A204.1 (cell line): ENCODE measurements around the gene ZDHHC5.

Experiments
- FAIRE-seq: peaks from 2 replicates; lab custom pipeline; 2012; peaks lifted over from hg19 to GRCh38; lab: Jason Lieb, UNC

ZDHHC5 gene

DNA sequence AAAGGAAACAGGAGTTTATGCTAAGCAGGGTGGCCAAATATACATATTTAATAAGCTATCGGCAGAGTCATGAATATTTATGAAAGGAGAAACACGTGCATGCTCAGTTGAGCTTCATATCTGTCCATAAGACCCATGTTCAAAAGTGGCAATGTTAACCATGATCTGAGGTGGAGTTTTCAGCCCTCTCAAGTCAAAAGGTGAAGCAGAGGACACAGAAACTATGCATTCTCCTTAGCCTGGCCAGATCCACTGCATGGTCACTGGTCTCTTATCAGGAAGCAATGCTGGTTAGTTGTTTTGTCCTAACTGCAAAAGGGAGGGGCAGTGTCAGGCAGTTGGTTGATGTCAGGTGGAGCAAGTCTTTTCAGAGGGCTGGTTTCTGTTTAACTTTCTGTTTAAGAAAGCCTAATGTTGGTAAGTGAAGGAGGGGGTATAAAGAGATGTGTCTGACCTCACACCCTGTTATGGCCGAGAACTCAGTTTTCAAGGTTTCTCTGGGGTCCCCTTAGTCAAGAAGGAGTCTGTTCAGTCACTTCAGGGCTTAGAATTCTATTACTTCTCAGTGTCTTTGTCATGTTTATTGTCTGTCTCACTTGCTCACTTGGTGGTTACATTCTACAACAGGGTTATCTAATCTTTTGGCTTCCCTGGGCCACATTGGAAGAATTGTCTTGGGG lies 67.8 kb downstream of the ZDHHC5 start:
- FAIRE-seq: no peak

DNA sequence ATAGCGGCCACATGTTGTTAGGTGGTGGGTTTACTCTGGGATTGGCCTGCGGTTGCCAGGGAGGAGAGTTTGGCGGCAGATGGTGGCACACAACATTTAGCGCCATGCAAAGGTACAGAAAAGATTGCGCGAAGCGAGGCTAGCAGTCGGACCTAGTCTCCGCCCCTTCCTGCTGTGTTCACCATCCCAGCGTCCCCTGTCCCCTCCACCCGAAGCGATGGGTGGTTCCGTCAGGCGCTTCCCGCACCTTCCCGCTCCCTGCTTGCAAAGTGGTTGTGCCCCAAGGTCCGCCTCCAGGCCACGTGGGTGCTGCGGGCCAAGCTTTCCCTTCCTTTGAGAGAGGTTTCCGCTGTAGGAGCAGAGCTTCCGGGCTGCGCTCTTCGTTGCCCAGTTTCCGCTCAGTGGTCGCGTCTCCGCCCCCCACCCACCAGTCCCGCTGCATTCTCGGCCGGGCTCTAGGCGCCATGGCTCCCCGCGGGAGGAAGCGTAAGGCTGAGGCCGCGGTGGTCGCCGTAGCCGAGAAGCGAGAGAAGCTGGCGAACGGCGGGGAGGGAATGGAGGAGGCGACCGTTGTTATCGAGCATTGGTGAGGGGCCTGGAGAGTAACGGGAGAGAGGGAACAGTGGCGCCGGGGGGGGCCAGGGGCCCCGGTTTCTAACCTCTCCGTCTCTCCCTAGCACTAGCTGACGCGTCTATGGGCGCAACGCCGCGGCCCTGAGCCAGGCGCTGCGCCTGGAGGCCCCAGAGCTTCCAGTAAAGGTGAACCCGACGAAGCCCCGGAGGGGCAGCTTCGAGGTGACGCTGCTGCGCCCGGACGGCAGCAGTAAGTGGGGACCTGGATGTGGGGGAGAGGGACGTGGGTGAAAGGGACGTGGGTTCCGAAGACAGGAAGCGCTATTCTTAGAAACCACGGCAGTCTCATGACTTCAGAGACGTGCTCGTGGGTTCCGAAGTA lies 73.5 kb downstream of the ZDHHC5 start, which contains the start of gene SELENOH:
Gene SELENOH, plus strand, starts transcription at position 360 of the 955 bp plus-strand sequence. Its CDS starts 105 bp downstream, at position 465.
- peak; percentile 73 for FAIRE-seq

GRCh38 chr11:57742087-57742452 lies 74.2 kb downstream of the ZDHHC5 start:
- FAIRE-seq: no peak

DNA sequence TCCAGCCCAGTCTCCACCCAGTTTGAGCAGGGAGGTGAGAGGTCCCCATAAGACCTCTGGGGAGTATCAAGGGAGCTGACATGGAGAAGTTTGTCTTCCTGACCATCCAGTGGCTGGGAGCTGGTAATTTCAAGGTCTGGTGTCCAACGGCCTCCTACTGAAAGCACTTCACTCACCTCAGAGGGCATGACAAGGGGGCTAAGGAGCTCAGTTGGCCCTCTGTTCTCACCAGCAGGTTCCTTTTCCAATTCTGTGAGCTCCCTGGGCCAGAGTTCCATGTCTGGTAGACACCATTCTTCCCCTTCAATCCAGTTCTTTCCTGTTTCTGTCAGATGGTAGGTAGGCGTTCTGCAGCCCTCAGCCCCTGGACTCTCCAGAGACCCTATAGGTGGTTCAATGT lies 76.4 kb downstream of the ZDHHC5 start:
- no peak for FAIRE-seq

GRCh38 chr11:57745206-57745605 lies 77.3 kb downstream of the ZDHHC5 start:
- FAIRE-seq: no peak

GRCh38 chr11:57746920-57747319 lies 79.0 kb downstream of the ZDHHC5 start:
- FAIRE-seq: no peak
